Measurements from ENCODE around the gene PNPLA1. TPM values are rescaled to one million over a fixed set of nuclear protein-coding genes. Genes with fewer than 3 reads are reported as not detected.

Gene PNPLA1
- total RNA-seq, 2 donors from 2014 or later, result not detected

DNA sequence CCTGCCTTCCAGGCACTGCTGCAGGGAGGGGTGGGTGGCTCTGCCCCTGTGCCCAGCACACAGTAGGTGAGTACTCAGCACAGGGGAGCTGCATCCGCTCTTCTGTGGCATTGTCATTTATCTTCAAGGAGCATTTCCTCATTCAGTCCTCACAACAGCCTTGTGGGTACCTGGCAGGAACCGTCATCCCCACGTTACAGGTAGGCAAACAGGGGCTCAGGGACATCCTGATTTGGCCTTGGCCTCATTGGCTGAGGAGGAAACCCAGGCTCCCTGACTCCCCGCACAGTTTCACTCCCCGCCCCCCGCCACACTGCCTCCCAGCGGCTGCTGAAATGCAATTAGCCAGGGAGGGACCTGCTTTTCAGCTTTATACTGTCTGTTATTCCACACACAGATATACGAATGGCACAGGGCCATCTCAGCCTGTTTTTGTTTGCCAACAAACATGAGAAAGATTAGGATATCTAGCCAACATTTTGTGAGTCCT is 24.2 kb upstream of the PNPLA1 start:
- H3K27me3 ChIP-seq, result no peaks in the 10 kb centered on the region
- TF ChIP-seq, protein P1, sequence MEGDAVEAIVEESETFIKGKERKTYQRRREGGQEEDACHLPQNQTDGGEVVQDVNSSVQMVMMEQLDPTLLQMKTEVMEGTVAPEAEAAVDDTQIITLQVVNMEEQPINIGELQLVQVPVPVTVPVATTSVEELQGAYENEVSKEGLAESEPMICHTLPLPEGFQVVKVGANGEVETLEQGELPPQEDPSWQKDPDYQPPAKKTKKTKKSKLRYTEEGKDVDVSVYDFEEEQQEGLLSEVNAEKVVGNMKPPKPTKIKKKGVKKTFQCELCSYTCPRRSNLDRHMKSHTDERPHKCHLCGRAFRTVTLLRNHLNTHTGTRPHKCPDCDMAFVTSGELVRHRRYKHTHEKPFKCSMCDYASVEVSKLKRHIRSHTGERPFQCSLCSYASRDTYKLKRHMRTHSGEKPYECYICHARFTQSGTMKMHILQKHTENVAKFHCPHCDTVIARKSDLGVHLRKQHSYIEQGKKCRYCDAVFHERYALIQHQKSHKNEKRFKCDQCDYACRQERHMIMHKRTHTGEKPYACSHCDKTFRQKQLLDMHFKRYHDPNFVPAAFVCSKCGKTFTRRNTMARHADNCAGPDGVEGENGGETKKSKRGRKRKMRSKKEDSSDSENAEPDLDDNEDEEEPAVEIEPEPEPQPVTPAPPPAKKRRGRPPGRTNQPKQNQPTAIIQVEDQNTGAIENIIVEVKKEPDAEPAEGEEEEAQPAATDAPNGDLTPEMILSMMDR (IDR thresholded peaks at IDR 0.05), result peak in 4 of 7 experiments; percentile 17 to 33 (median 22)
- no peak for TF ChIP-seq POLR2A (IDR thresholded peaks at IDR 0.05)
- WGBS, 2 donors, result 25 to 32% methylated on average over 7 to 8 of the region's 8 CpGs
- H3K4me1 ChIP-seq, result peaks cover 9% of the 10 kb centered on the region
- intact Hi-C loops (cut with DNase I), result no loop called here
- H3K4me3 ChIP-seq, result no peak overlapping the region
- peak; percentile 24 to 48 (median 28) for DNase-seq
- no peaks in the 10 kb centered on the region for H3K9me3 ChIP-seq
- H3K36me3 ChIP-seq (replicated peaks in 1 of 2; ENCODE audit: insufficient read depth in 1 of 2, low read depth in 2 of 2), result no peaks in the 10 kb centered on the region
- peak; percentile 40 for ATAC-seq
- H3K27ac ChIP-seq, result no peak overlapping the region

- Histone ChIP-seq H3K4me3 (no peak overlapping the region), H3K9me3 (no peaks in the 10 kb centered on the region), H3K27me3 (no peaks in the 10 kb centered on the region), H3K36me3 (replicated peaks in 1 of 2; ENCODE audit: insufficient read depth in 1 of 2, low read depth in 2 of 2) (no peaks in the 10 kb centered on the region), H3K27ac (no peak overlapping the region), H3K4me1 (peaks cover 9% of the 10 kb centered on the region)
- intact Hi-C loops (cut with DNase I), result no loop called here
- WGBS, 2 donors, result 88 to 93% methylated on average over 22 of the region's 22 CpGs
- ATAC-seq (no peak), DNase-seq (no peak)
- TF ChIP-seq, protein P1 (IDR thresholded peaks at IDR 0.05), result no peak
- no peak for TF ChIP-seq POLR2A (IDR thresholded peaks at IDR 0.05)
Measured at GRCh38 chr6:36246506-36247268, 23.2 kb upstream of the PNPLA1 start.

GRCh38 chr6:36247693-36248092 is 22.2 kb upstream of the PNPLA1 start:
- Histone ChIP-seq H3K4me3 (no peak overlapping the region), H3K27me3 (no peaks in the 10 kb centered on the region), H3K36me3 (replicated peaks in 1 of 2; ENCODE audit: insufficient read depth in 1 of 2, low read depth in 2 of 2) (no peaks in the 10 kb centered on the region), H3K9me3 (no peaks in the 10 kb centered on the region), H3K27ac (no peak overlapping the region), H3K4me1 (peaks cover 9% of the 10 kb centered on the region)
- DNase-seq (no peak), ATAC-seq (no peak)
- intact Hi-C loops (cut with DNase I), result no loop called here
- WGBS, 2 donors, result 86% methylated on average over 6 of the region's 6 CpGs
- TF ChIP-seq, protein P1 (IDR thresholded peaks at IDR 0.05), result no peak
- no peak for TF ChIP-seq POLR2A (IDR thresholded peaks at IDR 0.05)

DNA sequence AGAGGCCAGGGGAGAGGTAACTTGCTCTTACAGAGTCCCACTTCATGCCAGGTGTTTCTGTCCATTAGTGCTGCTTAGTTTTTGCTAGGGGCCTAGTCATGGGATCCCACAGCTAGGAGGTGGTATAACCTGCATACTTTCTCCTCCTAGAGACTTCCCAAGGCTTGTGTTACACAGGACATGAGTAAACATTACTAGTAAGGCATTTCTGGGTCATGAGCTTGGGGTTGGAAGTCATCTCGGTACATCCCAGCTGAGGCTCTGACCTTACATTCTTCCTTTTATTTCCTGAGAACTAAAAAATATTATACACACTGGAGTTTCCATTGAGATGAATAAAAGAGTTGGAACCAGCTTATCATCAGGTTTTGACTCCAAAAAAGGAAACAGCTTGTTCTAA is 20.9 kb upstream of the PNPLA1 start:
- H3K36me3 ChIP-seq (replicated peaks in 1 of 2; ENCODE audit: insufficient read depth in 1 of 2, low read depth in 2 of 2), result no peaks in the 10 kb centered on the region
- intact Hi-C loops (cut with DNase I), result no loop called here
- no peaks in the 10 kb centered on the region for H3K27me3 ChIP-seq
- no peak for TF ChIP-seq POLR2A (IDR thresholded peaks at IDR 0.05)
- TF ChIP-seq, protein P1 (IDR thresholded peaks at IDR 0.05), result no peak
- ATAC-seq, result no peak
- no peak overlapping the region for H3K4me3 ChIP-seq
- H3K4me1 ChIP-seq, result peaks cover 9% of the 10 kb centered on the region
- WGBS, 2 donors, result 71 to 78% methylated on average over 1 of the region's 1 CpG
- DNase-seq, result no peak
- no peaks in the 10 kb centered on the region for H3K9me3 ChIP-seq
- no peak overlapping the region for H3K27ac ChIP-seq

GRCh38 chr6:36249536-36249935 is 20.3 kb upstream of the PNPLA1 start:
- WGBS, 2 donors, result 86% methylated on average over 5 of the region's 5 CpGs
- ATAC-seq, result no peak
- H3K9me3 ChIP-seq, result no peaks in the 10 kb centered on the region
- intact Hi-C loops (cut with DNase I), result no loop called here
- H3K36me3 ChIP-seq (replicated peaks in 1 of 2; ENCODE audit: insufficient read depth in 1 of 2, low read depth in 2 of 2), result no peaks in the 10 kb centered on the region
- no peak overlapping the region for H3K27ac ChIP-seq
- peaks cover 9% of the 10 kb centered on the region for H3K4me1 ChIP-seq
- H3K27me3 ChIP-seq, result no peaks in the 10 kb centered on the region
- DNase-seq, result no peak
- TF ChIP-seq, protein P1 (IDR thresholded peaks at IDR 0.05), result no peak
- no peak for TF ChIP-seq POLR2A (IDR thresholded peaks at IDR 0.05)
- H3K4me3 ChIP-seq, result no peak overlapping the region

Data from body of pancreas (tissue), 4 donors.